ENCODE measurements around the gene TBC1D23.

DNA sequence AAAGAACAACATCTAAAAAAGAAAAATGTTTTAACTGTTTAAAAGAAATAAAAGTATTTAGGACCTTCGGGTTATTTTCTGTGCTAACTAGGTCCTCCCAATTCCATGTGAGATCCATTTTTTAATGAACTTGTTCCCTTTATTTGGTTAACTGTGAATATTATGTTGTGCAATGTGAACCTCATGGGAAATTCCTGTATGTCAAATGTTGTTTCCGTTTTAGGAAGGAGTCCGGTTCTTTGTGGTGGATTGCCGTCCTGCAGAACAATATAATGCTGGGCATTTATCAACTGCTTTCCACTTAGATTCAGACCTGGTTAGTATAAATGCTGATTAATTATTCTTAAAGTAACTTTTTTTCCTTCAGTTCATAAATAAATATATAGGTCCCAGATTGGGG is 38.2 kb downstream of the TBC1D23 start:
- TF ChIP-seq, protein P1, sequence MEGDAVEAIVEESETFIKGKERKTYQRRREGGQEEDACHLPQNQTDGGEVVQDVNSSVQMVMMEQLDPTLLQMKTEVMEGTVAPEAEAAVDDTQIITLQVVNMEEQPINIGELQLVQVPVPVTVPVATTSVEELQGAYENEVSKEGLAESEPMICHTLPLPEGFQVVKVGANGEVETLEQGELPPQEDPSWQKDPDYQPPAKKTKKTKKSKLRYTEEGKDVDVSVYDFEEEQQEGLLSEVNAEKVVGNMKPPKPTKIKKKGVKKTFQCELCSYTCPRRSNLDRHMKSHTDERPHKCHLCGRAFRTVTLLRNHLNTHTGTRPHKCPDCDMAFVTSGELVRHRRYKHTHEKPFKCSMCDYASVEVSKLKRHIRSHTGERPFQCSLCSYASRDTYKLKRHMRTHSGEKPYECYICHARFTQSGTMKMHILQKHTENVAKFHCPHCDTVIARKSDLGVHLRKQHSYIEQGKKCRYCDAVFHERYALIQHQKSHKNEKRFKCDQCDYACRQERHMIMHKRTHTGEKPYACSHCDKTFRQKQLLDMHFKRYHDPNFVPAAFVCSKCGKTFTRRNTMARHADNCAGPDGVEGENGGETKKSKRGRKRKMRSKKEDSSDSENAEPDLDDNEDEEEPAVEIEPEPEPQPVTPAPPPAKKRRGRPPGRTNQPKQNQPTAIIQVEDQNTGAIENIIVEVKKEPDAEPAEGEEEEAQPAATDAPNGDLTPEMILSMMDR (conservative IDR thresholded peaks at IDR 0.05; ENCODE audit: low read length): no peak
- TF ChIP-seq EZH2phosphoT487 (IDR thresholded peaks at IDR 0.05; ENCODE audit: borderline replicate concordance): no peak
